Gastrocnemius medialis (tissue), 4 donors: ENCODE data around the gene SYNDIG1L. TPM values are rescaled to one million over a fixed set of nuclear protein-coding genes. Genes with fewer than 3 reads are reported as not detected.
"Not testable (repeated sequence)": the region's sequence is repeated elsewhere in the genome, so short reads cannot be mapped to it uniquely, and the experiment has no call there.

Experiments
- ATAC-seq, 2 donors: fragments of 150-250 bp; one replicate each; pipeline ENCODE4 v1.9.1; 2016
- DNase-seq, 2 donors: peaks; one replicate each; pipeline ENCODE4 v3.0.0-alpha.2; 2019
- H3K27ac ChIP-seq, 4 donors: fragments of 200-600 bp; sonication (generic); 1 replicate in 1 of 4; 2 replicates in 3 of 4; pipeline ENCODE4 v1.5.1; 2016 to 2018; ENCODE audit warnings: mild to moderate bottlenecking in 2 of 4, moderate library complexity in 1 of 4
- H3K27me3 ChIP-seq, 3 donors: fragments of 200-600 bp; sonication (generic) in 2 of 3; 1 replicate in 1 of 3; 2 replicates in 2 of 3; pipeline versions ENCODE4 v1.5.1 to v1.6.0; 2016 to 2019; ENCODE audit warnings: mild to moderate bottlenecking in 1 of 3, moderate library complexity in 1 of 3
- H3K36me3 ChIP-seq, 2 donors: fragments of 200-600 bp; sonication (generic) in 1 of 2; one replicate each; pipeline ENCODE4 v1.5.1; 2017 to 2018
- H3K4me1 ChIP-seq, 2 donors: fragments of 200-600 bp; sonication (generic) in 1 of 2; one replicate each; pipeline ENCODE4 v1.5.1; 2016 to 2017; ENCODE audit warnings: mild to moderate bottlenecking in 2 of 2
- H3K4me3 ChIP-seq, 4 donors: fragments of 200-600 bp; sonication (generic) in 3 of 4; 1 replicate in 1 of 4; 2 replicates in 3 of 4; pipeline ENCODE4 v1.5.1; 2016 to 2019; ENCODE audit warnings: mild to moderate bottlenecking in 2 of 4
- H3K9me3 ChIP-seq, 3 donors: fragments of 200-600 bp; sonication (generic) in 2 of 3; 1 replicate in 1 of 3; 2 replicates in 2 of 3; pipeline ENCODE4 v1.5.1; 2016 to 2019
- POLR2A ChIP-seq, 2 donors: fragments of 450-650 bp; IDR thresholded peaks; one replicate each; pipeline ENCODE4 v1.6.1; 2017; ENCODE audit warnings: antibody characterized with exemption in 2 of 2, mild to moderate bottlenecking in 2 of 2, moderate library complexity in 2 of 2
- in situ Hi-C, 4 donors: fragments of 200-750 bp; cut with MboI; loops; one replicate each; pipeline versions ENCODE4 v1.15.0 to v1.8.0; 2017; ENCODE audit warnings: low sequenced_read_pairs in 4 of 4
- intact Hi-C: fragments of 100-400 bp; cut with DNase I; formaldehyde crosslinking; loops from one replicate; pipeline ENCODE4 v1.15.1; 2023; ENCODE audit warnings: low total_unique reads
- total RNA-seq, 4 donors: library from RNA; depleted of rRNA; stranded (reverse); fragments of >200 nt; gene quantifications; one replicate each; pipeline versions ENCODE4 v1.1.0 to v1.2.3, GENCODE V29; 2016
- TF ChIP-seq, protein P1 (sequence below), 5 experiments: fragments of 450-650 bp in 3 of 5; fragments of 200-600 bp in 2 of 5; sonication (generic) in 2 of 5; IDR thresholded peaks in 4 of 5; conservative IDR thresholded peaks in 1 of 5; 1 replicate in 4 of 5; 2 replicates in 1 of 5; pipeline ENCODE4 v1.5.1; 2016 to 2019; ENCODE audit warnings: antibody characterized with exemption in 5 of 5, mild to moderate bottlenecking in 3 of 5, moderate library complexity in 3 of 5

Gene SYNDIG1L
- total RNA-seq, 4 donors from 2014 or later, result not detected

DNA sequence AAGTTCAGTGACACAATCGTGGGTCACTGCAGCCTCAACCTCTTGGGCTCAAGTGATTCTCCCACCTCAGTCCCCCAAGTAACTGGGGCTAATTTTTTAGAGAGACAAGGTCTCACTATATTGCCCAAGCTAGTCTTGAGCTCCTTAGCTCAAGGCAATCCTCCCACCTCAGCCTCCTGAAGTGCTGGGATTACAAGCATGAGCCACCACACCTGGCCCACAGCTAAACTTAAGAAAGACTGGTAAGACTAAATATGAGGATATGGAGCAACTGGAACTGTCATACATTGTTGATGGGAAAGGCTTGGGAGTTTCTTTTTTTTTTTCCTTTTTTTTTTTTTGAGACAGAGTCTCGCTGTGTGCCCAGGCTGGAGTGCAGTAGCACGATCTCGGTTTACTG lies 43.8 kb downstream of the SYNDIG1L start:
- no peaks in the 10 kb centered on the region for H3K27me3 ChIP-seq
- no peaks in the 10 kb centered on the region for H3K4me1 ChIP-seq
- no peaks in the 10 kb centered on the region for H3K9me3 ChIP-seq
- ATAC-seq (no peak), DNase-seq (no peak)
- no peaks in the 10 kb centered on the region for H3K36me3 ChIP-seq
- no peak for TF ChIP-seq POLR2A (IDR thresholded peaks at IDR 0.05)
- TF ChIP-seq, protein P1, sequence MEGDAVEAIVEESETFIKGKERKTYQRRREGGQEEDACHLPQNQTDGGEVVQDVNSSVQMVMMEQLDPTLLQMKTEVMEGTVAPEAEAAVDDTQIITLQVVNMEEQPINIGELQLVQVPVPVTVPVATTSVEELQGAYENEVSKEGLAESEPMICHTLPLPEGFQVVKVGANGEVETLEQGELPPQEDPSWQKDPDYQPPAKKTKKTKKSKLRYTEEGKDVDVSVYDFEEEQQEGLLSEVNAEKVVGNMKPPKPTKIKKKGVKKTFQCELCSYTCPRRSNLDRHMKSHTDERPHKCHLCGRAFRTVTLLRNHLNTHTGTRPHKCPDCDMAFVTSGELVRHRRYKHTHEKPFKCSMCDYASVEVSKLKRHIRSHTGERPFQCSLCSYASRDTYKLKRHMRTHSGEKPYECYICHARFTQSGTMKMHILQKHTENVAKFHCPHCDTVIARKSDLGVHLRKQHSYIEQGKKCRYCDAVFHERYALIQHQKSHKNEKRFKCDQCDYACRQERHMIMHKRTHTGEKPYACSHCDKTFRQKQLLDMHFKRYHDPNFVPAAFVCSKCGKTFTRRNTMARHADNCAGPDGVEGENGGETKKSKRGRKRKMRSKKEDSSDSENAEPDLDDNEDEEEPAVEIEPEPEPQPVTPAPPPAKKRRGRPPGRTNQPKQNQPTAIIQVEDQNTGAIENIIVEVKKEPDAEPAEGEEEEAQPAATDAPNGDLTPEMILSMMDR (IDR thresholded peaks at IDR 0.05 in 4 of 5, conservative IDR thresholded peaks at IDR 0.05 in 1 of 5), result no peak
- no peak overlapping the region for H3K4me3 ChIP-seq
- H3K27ac ChIP-seq, result no peak overlapping the region
- in situ Hi-C loops, result no loop called here
- intact Hi-C loops, result no loop called here

DNA sequence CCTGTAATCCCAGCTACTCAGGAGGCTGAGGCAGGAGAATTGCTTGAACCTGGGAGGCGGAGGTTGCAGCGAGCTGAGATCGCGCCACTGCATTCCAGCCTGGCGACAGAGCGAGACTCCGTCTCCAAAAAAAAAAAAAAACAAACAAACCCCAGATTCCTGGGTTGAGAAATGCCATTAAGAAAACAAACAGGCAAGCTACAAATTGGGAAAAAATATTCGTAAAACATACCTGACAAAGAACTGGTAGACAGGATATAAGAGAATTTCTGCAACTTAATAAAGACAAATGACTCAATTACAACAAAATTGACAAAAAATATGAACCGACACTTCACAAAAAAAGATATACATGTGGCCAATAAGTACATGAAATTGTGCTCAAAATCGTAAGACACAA lies 44.4 kb downstream of the SYNDIG1L start:
- H3K4me3 ChIP-seq, H3K9me3 ChIP-seq, ATAC-seq, H3K4me1 ChIP-seq, H3K36me3 ChIP-seq, H3K27ac ChIP-seq, H3K27me3 ChIP-seq, intact Hi-C loops, in situ Hi-C loops, DNase-seq: not testable (repeated sequence)

DNA sequence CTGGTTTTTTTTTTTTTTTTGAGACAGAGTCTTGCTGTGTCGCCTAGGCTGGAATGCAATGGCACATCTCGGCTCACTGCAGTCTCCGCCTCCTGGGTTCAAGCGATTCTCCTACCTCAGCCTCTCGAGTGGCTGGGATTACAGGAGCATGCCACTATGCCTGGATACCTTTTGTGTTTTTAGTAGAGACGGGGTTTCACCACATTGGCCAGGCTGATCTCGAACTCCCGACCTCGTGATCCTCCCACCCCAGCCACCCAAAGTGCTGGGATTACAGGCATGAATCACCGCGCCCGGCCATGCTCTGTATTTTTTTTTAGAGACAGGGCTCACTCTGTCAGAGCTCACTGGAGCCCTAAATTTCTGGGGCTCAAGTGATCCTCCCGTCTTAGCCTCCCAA lies 45.2 kb downstream of the SYNDIG1L start:
- no peak for DNase-seq
- Histone ChIP-seq H3K4me3 (no peak overlapping the region), H3K27ac (no peak overlapping the region), H3K27me3 (no peaks in the 10 kb centered on the region), H3K9me3 (no peaks in the 10 kb centered on the region), H3K4me1 (no peaks in the 10 kb centered on the region), H3K36me3 (no peaks in the 10 kb centered on the region)
- TF ChIP-seq POLR2A (IDR thresholded peaks at IDR 0.05), result no peak
- TF ChIP-seq, protein P1 (IDR thresholded peaks at IDR 0.05 in 4 of 5, conservative IDR thresholded peaks at IDR 0.05 in 1 of 5), result no peak
- intact Hi-C loops (no loop called here), in situ Hi-C loops (no loop called here)
- ATAC-seq, result no peak

DNA sequence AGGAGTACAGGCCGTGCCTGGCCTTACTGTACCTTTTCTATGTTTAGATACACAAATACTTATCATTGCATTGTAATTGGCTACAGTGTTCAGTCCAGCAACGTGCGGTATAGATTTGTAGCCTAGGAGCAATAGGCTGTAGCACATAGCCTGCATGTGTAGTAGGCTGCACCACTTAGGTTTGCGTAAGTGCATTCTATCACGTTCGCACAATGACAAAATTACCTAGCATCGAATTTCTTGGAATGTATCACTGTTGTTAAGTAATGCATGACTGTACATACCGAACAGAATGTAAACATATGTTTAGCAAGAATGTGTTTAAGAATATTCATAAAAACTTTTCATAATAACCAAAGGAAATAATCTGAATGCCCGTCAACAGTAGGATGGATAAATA lies 45.8 kb downstream of the SYNDIG1L start:
- Histone ChIP-seq H3K4me1 (no peaks in the 10 kb centered on the region), H3K4me3 (no peak overlapping the region), H3K9me3 (no peaks in the 10 kb centered on the region), H3K36me3 (no peaks in the 10 kb centered on the region), H3K27ac (no peak overlapping the region), H3K27me3 (no peaks in the 10 kb centered on the region)
- in situ Hi-C loops (no loop called here), intact Hi-C loops (no loop called here)
- DNase-seq (no peak), ATAC-seq (no peak)
- TF ChIP-seq, protein P1 (IDR thresholded peaks at IDR 0.05 in 4 of 5, conservative IDR thresholded peaks at IDR 0.05 in 1 of 5), result no peak
- TF ChIP-seq POLR2A (IDR thresholded peaks at IDR 0.05), result no peak

DNA sequence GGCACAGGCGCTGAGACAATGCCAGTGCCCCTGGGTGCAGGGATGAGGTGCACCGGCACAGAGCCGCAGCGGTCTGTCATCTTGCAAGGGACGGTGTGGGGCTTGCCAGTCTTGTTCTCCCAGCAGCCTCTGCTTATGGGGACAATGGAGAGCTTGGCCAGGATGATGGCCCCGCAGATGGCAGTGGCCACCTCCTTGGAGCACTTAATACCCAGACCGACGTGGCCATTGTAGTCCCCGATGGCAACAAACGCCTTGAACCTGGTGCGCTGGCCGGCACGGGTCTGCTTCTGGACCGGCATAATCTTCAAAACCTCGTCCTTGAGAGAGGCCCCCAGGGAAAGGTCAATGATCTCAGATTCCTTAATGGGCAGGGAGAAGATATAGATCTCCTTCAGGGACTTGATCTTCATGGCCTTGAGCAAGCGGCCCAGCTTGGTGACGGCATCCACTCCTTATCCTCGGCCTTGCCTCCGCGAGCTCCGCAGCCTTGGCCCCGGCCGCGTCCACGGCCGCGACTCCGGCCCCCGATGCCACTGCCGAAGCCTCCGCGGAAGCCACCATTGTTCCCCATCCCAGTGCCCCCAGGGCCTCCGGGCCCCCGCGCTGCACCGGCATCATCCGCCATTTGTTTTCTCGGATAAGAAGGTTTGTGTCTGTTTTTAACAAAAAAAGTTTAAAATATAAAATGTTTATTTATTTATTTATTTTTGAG lies 47.9 kb downstream of the SYNDIG1L start:
- no peak overlapping the region for H3K4me3 ChIP-seq
- in situ Hi-C loops, result no loop called here
- intact Hi-C loops, result no loop called here
- H3K9me3 ChIP-seq, result no peaks in the 10 kb centered on the region
- H3K36me3 ChIP-seq, result no peaks in the 10 kb centered on the region
- no peaks in the 10 kb centered on the region for H3K4me1 ChIP-seq
- no peak overlapping the region for H3K27ac ChIP-seq
- TF ChIP-seq, protein P1 (IDR thresholded peaks at IDR 0.05 in 4 of 5, conservative IDR thresholded peaks at IDR 0.05 in 1 of 5), result no peak
- no peak for TF ChIP-seq POLR2A (IDR thresholded peaks at IDR 0.05)
- no peaks in the 10 kb centered on the region for H3K27me3 ChIP-seq
- ATAC-seq (no peak), DNase-seq (no peak)
